A673 (cell line): Measurements from ENCODE around the gene RAB14.

Experiments
- CTCF ChIP-seq: fragments of 300-800, 200-600 bp; sonication (generic); conservative IDR thresholded peaks from 2 replicates; pipeline ENCODE4 v1.5.1; 2017; ENCODE audit warnings: low read depth, mild to moderate bottlenecking, antibody characterized with exemption, low read length, moderate library complexity, mixed read lengths
- EZH2 ChIP-seq: fragments of 200-600 bp; sonication (generic); IDR thresholded peaks from 2 replicates; pipeline ENCODE4 v1.6.1; 2017; ENCODE audit warnings: borderline replicate concordance, low read depth, mild to moderate bottlenecking, mixed read lengths, antibody characterized with exemption, low read length; ENCODE audit not compliant: poor library complexity, severe bottlenecking

- TF ChIP-seq CTCF (no peak), EZH2 (no peak)
Observed at GRCh38 chr9:121160025-121160424, 41.6 kb downstream of the RAB14 start.
